ENCODE measurements around the gene MED23.

DNA sequence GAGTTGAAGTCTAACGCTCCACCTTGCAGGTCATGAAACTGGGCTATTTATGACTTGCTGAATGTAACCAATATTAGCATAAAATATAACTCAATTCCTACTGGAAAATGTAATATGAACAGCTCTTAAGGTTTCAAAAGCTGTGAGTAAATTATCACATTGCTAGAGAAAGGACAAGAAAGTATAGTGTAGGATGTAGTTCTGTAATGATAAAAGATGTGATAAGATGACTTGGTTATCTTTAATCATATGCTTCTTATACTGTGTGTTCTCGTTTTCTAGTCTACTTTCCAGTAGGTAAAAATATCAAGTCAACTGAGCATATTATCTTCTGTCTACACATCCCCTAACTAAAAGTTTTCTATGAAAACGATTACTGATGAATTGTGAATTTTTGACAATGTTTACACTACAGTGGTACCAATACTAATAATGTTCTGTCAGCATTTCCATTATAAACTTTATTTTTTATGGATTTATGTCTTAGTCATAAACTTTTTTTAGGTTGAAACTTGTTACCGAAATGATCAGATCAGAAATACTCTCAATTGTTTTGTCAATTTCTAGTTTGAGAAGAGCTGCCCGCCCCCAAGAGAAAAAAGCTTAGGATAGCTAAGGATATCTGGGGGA lies 14.6 kb downstream of the MED23 start:
- TF ChIP-seq POLR2AphosphoS5 (IDR thresholded peaks at IDR 0.05) (no peak), POLR2A (IDR thresholded peaks at IDR 0.05) (no peak)
- TF ChIP-seq, protein P1, sequence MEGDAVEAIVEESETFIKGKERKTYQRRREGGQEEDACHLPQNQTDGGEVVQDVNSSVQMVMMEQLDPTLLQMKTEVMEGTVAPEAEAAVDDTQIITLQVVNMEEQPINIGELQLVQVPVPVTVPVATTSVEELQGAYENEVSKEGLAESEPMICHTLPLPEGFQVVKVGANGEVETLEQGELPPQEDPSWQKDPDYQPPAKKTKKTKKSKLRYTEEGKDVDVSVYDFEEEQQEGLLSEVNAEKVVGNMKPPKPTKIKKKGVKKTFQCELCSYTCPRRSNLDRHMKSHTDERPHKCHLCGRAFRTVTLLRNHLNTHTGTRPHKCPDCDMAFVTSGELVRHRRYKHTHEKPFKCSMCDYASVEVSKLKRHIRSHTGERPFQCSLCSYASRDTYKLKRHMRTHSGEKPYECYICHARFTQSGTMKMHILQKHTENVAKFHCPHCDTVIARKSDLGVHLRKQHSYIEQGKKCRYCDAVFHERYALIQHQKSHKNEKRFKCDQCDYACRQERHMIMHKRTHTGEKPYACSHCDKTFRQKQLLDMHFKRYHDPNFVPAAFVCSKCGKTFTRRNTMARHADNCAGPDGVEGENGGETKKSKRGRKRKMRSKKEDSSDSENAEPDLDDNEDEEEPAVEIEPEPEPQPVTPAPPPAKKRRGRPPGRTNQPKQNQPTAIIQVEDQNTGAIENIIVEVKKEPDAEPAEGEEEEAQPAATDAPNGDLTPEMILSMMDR (IDR thresholded peaks at IDR 0.05): no peak
